Measurements from ENCODE around the gene KRTAP4-4.
"Not testable (repeated sequence)": the region's sequence is repeated elsewhere in the genome, so short reads cannot be mapped to it uniquely, and the experiment has no call there.

The KRTAP4-4 gene

GRCh38 chr17:41160648-41161047 lies at the start of gene KRTAP4-4:
Gene KRTAP4-4, minus strand, starts transcription at chr17:41160748. Its CDS starts 57 bp downstream, at chr17:41160691.
- DNase-seq (ENCODE audit: low read depth): no peak

DNA sequence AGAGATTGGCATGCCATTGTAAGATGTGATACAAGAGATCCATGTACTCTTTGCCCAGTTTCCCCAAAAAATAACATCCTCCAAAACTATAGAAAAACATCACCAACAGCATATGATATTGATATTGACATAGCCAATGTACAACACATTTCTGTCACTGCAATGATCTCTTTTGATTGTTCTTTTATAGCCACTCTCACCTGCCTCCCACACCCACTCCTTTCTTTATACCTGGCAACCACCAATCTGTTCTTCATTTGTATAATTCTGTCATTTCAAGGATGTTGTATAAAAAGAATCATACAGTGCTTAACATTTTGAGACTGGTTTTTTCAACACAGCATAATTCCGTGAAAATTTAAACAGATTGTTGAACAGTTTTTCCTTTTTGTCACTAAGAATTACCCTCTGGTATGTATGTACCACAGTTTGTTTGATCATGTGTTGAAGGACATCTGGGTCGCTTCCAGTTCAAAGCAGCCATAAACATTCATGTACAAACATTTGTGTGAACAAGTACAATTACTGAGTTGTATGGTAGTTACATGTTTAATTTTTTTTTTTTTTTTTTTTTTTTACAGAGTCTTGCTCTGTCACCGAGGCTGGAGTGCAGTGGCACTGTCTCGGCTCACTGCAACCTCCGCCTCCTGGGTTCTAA lies 39.0 kb upstream of the KRTAP4-4 start:
- no peak for DNase-seq (ENCODE audit: low read depth)

DNA sequence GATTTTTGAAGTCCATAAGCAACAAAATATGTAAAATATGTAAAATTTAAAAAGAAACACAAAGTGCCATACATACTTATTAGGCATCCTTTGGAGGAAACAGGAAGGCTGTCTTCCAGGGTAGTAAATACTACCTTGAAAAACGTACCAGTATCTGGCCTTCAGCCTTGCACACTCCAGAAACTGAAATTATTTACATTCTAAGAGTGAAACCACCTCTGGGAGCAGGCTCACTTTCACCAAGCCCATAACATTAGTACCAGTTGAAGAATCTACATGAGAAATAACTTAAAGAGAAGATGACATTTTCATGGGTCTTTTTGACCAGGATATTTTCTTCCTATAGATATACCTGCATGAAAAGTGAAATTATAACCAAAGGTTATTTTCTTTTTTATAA lies 35.5 kb upstream of the KRTAP4-4 start:
- DNase-seq (ENCODE audit: low read depth): no peak

DNA sequence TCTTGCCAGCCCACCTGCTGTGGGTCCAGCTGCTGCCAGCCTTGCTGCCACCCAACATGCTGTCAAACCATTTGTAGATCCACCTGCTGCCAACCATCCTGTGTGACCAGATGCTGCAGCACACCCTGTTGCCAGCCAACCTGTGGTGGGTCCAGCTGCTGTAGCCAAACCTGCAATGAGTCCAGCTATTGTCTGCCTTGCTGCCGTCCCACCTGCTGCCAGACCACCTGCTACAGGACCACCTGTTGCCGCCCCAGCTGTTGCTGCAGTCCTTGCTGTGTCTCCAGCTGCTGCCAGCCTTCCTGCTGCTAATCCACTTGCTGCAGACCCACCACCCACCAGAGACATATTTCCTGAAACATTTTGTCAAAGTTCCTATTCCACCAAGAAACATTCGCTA lies 29.8 kb upstream of the KRTAP4-4 start:
- no peak for DNase-seq (ENCODE audit: low read depth)

- not testable (repeated sequence) for DNase-seq (ENCODE audit: low read depth)
Measured at GRCh38 chr17:41189837-41190318, 29.3 kb upstream of the KRTAP4-4 start, which contains the start of gene KRTAP9-1. Gene KRTAP9-1, plus strand, starts transcription at chr17:41189887. Its CDS starts 0 bp downstream, at chr17:41189887.

- DNase-seq (ENCODE audit: low read depth): no peak
Measured at GRCh38 chr17:41186872-41187271, 26.3 kb upstream of the KRTAP4-4 start.

DNA sequence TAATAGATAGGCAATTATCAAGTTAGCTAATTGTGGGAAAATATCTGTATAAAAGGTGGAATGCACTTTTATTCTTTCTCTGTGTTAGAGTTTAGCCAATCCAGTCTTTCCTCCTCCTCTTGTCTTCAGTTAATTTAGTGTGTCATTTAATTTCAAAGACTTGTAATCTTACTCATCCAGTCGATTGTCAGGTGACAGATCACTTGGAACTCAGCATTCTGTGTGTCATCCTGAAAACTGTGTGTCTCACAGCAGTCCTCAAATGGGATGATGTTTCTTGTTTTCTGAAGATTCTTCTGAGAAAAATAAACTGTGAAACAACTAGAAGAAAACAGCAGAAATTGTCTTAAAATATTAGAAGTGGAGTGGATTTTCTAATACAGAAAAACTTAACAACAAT lies 24.5 kb upstream of the KRTAP4-4 start:
- DNase-seq (ENCODE audit: low read depth): no peak

DNA sequence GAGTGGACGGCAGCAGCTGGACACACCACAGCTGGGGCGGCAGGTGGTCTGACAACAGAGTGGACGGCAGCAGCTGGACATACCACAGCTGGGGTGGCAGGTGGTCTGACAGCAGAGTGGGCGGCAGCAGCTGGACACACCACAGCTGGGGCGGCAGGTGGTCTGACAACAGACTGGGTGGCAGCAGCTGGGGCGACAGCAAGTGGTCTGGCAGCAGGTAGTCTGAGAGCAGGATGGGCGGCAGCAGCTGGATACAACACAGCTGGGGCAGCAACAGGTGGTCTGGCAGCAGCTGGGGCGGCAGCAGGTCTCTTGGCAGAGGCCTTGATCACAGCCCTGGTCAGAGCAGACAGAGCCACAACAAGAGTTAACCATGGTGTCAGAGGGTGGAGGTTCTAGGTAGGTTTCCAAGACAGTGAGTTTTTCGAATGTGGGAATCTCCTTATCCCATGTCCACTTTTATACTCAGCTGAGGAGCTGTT lies 24.0 kb upstream of the KRTAP4-4 start, which contains the start of gene KRTAP4-1:
KRTAP4-1 (minus strand) TSS at position 432 of the 482 bp plus-strand sequence; CDS start at position 375, 57 bp downstream.
- no peak for DNase-seq (ENCODE audit: low read depth)

DNA sequence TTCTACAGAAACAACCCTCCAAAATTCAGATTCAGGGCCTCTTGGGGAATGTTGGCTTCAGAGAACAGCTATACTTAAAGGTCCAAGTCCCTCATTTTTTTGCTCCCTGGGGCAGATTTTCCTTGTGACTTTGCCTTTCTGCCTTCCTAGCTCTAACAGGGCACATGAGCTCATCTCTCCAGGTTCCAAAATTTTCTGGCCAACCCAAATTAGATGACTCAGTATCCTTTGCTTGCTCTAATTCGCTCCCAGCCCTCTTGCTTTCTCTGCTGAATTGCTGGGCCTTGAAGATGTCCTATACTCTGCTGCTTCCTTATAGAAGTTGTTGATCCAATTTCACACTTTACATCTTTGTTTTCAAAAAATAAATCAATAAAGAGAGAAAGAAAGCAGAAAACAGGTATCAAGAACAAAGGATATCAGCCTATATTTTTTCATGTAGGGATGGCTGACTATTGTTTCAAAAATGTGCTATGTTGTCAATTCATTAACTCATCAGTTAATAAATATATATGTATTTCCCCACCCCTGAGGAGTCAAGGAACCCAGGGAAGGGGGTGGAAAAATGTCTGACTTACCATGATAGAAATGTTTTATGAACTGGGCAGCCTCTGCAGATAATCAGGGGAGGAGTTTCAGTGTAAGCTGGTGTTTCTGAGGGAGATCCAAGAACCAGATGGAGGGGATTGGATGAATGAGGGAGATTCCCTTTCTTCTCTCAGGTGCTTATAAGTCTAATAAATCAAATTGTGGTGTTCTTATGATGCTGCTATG lies 18.5 kb upstream of the KRTAP4-4 start:
- no peak for DNase-seq (ENCODE audit: low read depth)

DNA sequence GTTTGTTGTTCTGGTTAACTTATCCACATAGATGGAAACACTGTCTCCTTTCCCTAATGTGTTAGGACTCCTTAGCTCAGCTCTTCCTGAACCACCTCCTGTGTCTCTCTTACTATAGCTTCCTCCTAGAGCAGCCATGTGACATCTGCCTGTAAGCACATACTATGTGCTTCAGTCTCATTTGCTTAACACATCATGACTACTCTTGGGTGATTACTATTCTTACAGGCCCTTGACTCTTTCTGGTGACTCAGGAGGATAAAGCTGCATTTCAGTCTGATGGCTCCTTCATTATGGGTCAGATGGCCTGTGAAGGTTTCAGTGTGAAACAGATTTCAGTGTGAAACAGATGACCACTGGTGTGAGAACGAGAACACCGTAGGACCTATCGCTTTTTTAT lies 17.8 kb upstream of the KRTAP4-4 start:
- DNase-seq (ENCODE audit: low read depth): no peak

GRCh38 chr17:41177727-41178271 lies 17.3 kb upstream of the KRTAP4-4 start, which contains the start of gene KRTAP4-2:
Gene KRTAP4-2, minus strand, starts transcription at chr17:41178221. Its CDS starts 57 bp downstream, at chr17:41178164.
- DNase-seq (ENCODE audit: low read depth): no peak

- DNase-seq (ENCODE audit: low read depth): no peak
Measured at GRCh38 chr17:41176744-41177387, 16.3 kb upstream of the KRTAP4-4 start.

- no peak for DNase-seq (ENCODE audit: low read depth)
Measured at GRCh38 chr17:41171886-41172285, 11.3 kb upstream of the KRTAP4-4 start.

- no peak for DNase-seq (ENCODE audit: low read depth)
Measured at GRCh38 chr17:41168121-41168520, 7.6 kb upstream of the KRTAP4-4 start, which contains the start of gene KRTAP4-3. Gene KRTAP4-3, minus strand, starts transcription at chr17:41168221. Its CDS starts 49 bp downstream, at chr17:41168172.

DNA sequence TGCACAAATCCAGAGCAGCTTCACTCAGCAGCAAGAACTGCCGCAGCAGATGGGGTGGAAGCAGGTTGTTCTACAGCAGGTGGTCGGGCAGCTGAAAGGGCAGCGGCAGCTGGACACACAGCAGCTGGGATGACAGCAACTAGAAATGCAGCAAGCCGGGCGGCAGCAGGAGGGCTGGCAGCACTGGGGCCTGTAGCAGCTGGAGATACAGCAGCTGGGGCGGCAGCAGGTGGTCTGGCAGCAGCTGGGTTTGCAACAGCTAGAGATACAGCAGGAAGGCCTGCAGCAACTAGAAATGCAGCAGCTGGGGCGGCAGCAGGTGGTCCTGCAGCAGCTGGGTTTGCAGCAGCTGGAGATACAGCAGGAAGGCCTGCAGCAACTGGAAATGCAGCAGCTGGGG lies 7.0 kb upstream of the KRTAP4-4 start:
- DNase-seq (ENCODE audit: low read depth): no peak

DNA sequence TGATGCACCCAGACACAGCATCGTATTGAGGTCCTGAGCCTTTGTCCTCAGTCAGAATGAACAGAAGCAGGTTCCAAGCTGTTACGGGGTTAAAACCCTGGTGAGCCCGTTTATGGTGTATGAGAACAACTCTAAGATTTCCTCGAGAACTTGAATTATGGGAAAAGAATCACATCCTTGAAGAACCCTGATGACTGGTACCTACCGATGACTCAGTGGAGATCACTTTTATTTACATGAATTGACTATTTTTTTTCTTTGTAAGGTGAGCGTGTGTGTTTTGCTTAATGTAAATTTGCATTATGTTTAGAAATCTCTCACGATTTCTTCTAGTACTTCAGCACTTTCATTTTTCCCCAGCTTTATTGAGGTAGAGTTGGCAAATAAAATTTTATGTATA lies 3.3 kb upstream of the KRTAP4-4 start:
- DNase-seq (ENCODE audit: low read depth): no peak

DNA sequence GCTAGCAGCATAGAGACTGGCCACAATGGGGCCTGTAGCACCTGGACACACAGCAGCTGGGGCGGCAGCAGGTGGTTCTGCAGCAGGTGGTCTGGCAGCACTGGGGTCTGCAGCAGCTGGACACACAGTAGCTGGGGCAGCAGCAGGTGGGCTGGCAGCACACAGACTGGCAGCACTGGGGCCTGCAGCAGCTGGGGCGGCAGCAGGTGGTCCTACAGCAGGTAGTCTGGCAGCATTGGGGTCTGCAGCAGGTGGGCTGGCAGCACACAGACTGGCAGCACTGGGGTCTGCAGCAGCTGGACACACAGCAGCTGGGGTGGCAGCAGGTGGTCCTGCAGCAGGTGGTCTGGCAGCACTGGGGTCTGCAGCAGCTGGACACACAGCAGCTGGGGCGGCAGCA lies 358 bp downstream of the KRTAP4-4 start:
- not testable (repeated sequence) for DNase-seq (ENCODE audit: low read depth)

DNA sequence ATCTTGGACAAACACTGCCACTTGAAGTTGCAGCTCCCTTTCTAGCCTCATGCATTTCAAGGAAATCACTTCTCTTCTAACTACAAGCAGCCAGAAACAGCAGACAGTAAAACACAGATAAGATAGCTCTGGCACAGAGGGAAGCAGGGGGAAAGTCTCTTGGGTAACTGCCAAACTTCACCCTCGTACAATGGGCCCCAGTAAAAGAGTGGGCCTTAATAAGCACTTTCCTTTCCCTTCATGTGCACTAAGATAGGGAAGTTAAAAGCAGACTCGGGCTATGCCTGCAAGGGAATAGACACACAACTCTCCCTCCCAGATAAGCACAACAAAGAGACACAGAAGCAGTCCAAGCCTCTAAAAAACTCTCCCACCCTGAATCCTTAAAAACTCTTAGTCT lies 6.7 kb downstream of the KRTAP4-4 start:
- no peak for DNase-seq (ENCODE audit: low read depth)

DNA sequence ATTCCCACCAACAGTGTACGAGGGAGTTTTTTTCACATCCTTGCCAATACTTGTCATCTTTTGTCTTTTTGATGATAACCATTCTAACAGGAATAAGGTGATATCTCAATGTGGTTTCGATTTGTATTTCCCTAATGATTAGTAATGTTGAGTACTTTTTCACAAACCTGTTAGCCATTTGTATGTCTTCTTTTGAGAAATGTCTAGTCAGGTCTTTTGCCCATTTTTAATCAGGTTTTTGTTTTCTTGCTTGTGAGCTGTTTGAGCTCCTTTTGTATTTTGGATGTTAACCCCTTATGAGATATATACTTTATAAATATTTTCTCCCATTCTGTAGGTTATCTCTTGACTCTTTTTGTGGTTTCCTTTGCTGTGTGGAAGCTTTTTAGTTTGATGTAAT lies 9.0 kb downstream of the KRTAP4-4 start:
- no peak for DNase-seq (ENCODE audit: low read depth)

DNA sequence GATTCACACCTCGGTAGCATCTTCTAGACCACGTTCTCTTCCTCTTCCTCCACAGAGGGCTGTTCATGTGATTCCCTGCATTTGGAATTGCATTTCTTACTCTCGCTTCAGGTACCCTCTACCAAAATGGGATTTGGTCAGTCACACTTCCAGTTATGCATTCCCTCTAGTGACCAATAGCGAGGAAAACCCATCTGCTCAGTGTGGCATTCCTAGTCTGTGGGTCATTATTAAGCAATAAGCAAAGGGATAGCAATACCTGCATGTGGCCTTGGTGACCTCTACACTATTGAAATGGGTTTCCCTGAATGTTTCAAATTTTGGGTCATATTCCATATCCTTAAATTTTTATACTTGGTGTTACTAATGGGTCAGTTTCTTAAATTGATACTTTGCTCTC lies 10.5 kb downstream of the KRTAP4-4 start:
- no peak for DNase-seq (ENCODE audit: low read depth)

DNA sequence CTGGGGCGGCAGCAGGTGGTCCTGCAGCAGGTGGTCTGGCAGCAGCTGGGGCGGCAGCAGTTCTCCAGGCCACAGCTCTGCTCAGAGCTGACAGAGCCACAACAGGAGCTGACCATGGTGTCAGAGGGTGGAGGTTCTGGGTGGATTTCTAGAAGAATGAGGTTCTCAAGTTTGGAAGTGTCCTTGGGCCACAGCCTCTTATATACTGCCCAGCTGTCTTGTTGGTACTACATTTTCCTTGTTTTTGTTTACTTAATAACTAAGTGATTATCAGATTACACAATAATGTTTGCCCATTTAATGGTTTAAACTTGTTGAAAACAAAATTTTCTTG lies 10.9 kb downstream of the KRTAP4-4 start, which contains the start of gene KRTAP4-5:
KRTAP4-5 (minus strand) TSS at position 174 of the 334 bp plus-strand sequence; CDS start at position 116, 58 bp downstream.
- DNase-seq (ENCODE audit: low read depth): no peak

All from activated T-cell treated with anti-CD3 and anti-CD28 coated beads for 24 hours (primary cell).